GM12891 (cell line): ENCODE measurements around the gene ME1.

ENCODE experiments used
- DNase-seq: peaks from one replicate; pipeline ENCODE4 v3.0.0; 2011; ENCODE audit warnings: low spot score; ENCODE audit not compliant: insufficient read length
- FAIRE-seq: peaks from 2 replicates; lab custom pipeline; 2011; peaks lifted over from hg19 to GRCh38; lab: Jason Lieb, UNC
- PAX5 ChIP-seq: IDR thresholded peaks from 2 replicates; pipeline ENCODE4 v1.6.1; 2011; ENCODE audit warnings: low read length, moderate library complexity, mild to moderate bottlenecking; ENCODE audit not compliant: insufficient read depth, severe bottlenecking
- POLR2A ChIP-seq: IDR thresholded peaks from 2 replicates; pipeline ENCODE4 v1.6.1; 2011; ENCODE audit warnings: low read depth, low read length, control low read depth
- POLR2AphosphoS5 ChIP-seq: IDR thresholded peaks from 2 replicates; pipeline ENCODE4 v1.6.1; 2011; ENCODE audit warnings: low read depth, low read length, control low read depth
- POU2F2 ChIP-seq: IDR thresholded peaks from 2 replicates; pipeline ENCODE4 v1.6.1; 2011; ENCODE audit warnings: low read depth, mild to moderate bottlenecking, control low read depth, low read length, moderate library complexity
- SPI1 ChIP-seq: IDR thresholded peaks from 2 replicates; pipeline ENCODE4 v1.6.1; 2011; ENCODE audit warnings: low read depth, low read length, control low read depth
- TAF1 ChIP-seq: IDR thresholded peaks from 2 replicates; pipeline ENCODE4 v1.6.1; 2011; ENCODE audit warnings: low read depth, low read length, control low read depth

The ME1 gene

GRCh38 chr6:83185096-83185495 is 245.8 kb downstream of the ME1 start:
- DNase-seq (no peak), FAIRE-seq (peak; percentile 59)
- TF ChIP-seq POU2F2 (no peak), POLR2A (no peak), SPI1 (no peak)

DNA sequence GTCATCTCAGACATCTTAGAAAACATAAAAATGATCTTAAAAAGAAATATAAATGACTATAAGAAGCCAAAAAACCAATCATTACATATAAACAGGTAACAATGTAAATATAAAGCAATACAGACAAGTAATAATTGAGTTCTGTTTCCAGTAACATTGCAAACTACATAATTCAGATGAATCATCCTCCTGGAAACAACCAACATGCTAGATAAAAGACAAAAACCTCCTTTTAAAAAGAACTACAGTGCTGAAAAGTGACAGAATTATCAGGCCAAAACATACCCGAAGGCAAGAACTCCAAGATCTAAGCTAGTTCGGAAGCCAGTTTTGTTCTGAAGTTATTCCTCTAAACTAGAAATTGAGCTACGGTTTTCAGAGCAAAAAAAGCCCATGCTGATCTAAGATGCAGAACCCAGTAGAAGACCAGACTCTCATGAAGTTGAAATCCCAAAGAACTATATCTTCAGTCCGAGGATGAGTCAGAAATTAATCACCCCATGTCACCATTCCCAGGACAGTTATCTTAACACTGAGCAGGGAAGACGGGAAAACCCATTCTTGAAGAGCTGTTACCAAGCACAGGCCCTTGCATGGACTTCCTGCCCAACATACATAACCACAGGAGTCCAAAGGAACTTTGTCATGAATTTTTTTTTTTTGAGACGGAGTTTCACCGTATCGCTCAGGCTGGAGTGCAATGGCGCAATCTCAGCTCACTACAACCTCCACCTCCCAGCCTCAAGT is 247.6 kb downstream of the ME1 start:
- FAIRE-seq = no peak
- no peak for DNase-seq
- TF ChIP-seq PAX5 (no peak), TAF1 (no peak), POLR2A (no peak), POLR2AphosphoS5 (no peak), SPI1 (no peak), POU2F2 (no peak)

GRCh38 chr6:83182114-83182513 is 248.7 kb downstream of the ME1 start:
- TF ChIP-seq POU2F2 = no peak
- no peak for TF ChIP-seq TAF1
- no peak for TF ChIP-seq PAX5
- no peak for TF ChIP-seq POLR2AphosphoS5
- TF ChIP-seq SPI1 = no peak
- TF ChIP-seq POLR2A = no peak

GRCh38 chr6:83180426-83180950 is 250.4 kb downstream of the ME1 start:
- FAIRE-seq (no peak), DNase-seq (no peak)
- TF ChIP-seq TAF1 (no peak), POLR2A (no peak), POLR2AphosphoS5 (no peak), POU2F2 (no peak), SPI1 (no peak)

More at GRCh38 chr6:83182114-83182513, 248.7 kb downstream of the ME1 start:
- DNase-seq = no peak
- FAIRE-seq = no peak

DNA sequence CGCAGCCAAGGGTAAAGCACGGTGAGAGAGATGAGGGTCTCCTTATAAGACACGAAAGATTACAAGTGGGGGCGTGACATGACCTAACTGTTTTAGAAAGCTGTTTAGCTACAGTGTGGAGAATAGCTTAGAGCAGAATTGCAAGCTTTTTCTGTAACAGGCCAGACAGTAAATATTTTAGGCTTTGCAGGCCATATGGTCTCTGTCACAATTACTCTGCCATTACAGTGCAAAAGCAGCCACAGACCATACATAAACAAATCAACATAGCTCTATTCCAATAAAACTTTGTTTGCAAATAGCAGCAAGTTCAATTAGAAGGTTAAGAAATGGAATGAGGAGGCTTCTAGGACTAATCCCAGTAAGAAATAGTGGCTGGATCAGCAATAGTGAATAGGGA is 254.6 kb downstream of the ME1 start:
- DNase-seq (no peak), FAIRE-seq (no peak)
- TF ChIP-seq PAX5 = no peak
- TF ChIP-seq POLR2AphosphoS5 = no peak
- no peak for TF ChIP-seq POLR2A
- TF ChIP-seq TAF1 = no peak
- TF ChIP-seq POU2F2 = no peak
- TF ChIP-seq SPI1 = no peak

GRCh38 chr6:83169511-83169910 is 261.3 kb downstream of the ME1 start:
- FAIRE-seq (no peak), DNase-seq (no peak)
- TF ChIP-seq POLR2AphosphoS5 (no peak), PAX5 (no peak), POU2F2 (no peak), SPI1 (no peak), TAF1 (no peak), POLR2A (no peak)

DNA sequence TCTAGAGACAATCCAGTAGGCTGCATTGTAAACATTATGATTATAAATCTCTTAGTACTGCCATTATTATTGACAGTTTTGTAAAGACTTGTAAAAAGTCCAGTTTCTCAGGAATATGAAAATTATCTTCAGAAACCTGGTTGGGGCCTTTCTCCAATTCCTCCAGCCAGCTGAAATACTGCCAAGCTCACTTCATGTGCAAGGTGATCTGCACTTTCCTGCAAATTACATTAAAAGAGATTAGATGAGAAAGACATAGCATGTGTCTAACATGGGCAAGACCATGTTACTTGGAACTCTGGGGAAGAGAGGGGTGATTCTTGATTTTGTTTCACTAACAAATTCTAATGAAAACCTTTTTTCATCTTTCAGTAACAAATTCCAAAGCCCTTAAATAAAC is 261.7 kb downstream of the ME1 start:
- no peak for FAIRE-seq
- DNase-seq = no peak
- no peak for TF ChIP-seq TAF1
- TF ChIP-seq POLR2A = no peak
- no peak for TF ChIP-seq SPI1
- TF ChIP-seq PAX5 = no peak
- TF ChIP-seq POU2F2 = no peak
- no peak for TF ChIP-seq POLR2AphosphoS5

DNA sequence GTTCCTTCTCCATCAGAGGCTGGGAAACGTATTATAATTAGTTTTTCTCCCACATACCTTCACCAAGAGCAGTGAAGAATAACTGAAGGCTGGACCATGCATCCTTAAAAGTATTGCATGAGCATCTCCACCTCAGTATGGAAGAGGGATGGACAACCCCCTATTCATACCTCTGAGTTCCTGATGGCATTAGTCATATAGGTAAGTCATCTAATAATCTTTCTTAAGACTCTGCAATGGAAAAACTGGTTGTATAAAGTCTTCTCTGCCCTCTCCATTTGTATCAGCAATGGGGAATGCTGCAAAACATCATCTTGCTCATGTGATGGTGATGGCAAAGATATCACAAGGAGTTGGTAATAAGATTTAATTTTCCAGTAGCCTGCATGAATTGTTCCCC is 262.3 kb downstream of the ME1 start:
- DNase-seq (no peak), FAIRE-seq (no peak)
- no peak for TF ChIP-seq TAF1

- no peak for DNase-seq
- no peak for FAIRE-seq
- TF ChIP-seq SPI1 (no peak), TAF1 (no peak), PAX5 (no peak), POLR2A (no peak), POU2F2 (no peak), POLR2AphosphoS5 (no peak)
Measured at GRCh38 chr6:83167726-83168278, 263.0 kb downstream of the ME1 start.
